K562 (cell line): ENCODE measurements around the gene GMIP. TPM values are rescaled to one million over a fixed set of nuclear protein-coding genes. Genes with fewer than 3 reads are reported as not detected.

Source experiments
- ATAC-seq: fragments of 200-7000 bp; cut with Tn5 transposase; 3 replicates; pipeline ENCODE4 v1.9.1; 2020; ENCODE audit warnings: moderate library complexity
- BruUV-seq: library from RNA; stranded (reverse); fragments of 400-500 nt; replicated peaks from 2 replicates; lab custom pipeline; 2021; lab: Mats Ljungman, UMichigan
- CTCF ChIA-PET: fragments of 300-600 bp; formaldehyde crosslinking; extraction: SDS; loops from one replicate; lab custom pipeline; 2021; ENCODE audit warnings: low intra/inter-chr PET ratio; lab: Yijun Ruan, JAX
- POLR2A ChIA-PET: fragments of 300-600, 350-650 bp; sonication (Branson Sonifier 250); formaldehyde crosslinking; extraction: SDS; loops from one replicate; lab custom pipeline; 2021; ENCODE audit warnings: antibody characterized with exemption, inconsistent platforms; lab: Yijun Ruan, JAX
- DNase-seq, 4 experiments: peaks; one replicate each; pipeline versions ENCODE4 v3.0.0 to v3.0.0-alpha.2; 2011 to 2018; ENCODE audit warnings: low spot score in 3 of 4, mixed read lengths in 3 of 4; ENCODE audit errors: extremely low read depth in 1 of 4
- FAIRE-seq: peaks from 2 replicates; lab custom pipeline; 2011; peaks lifted over from hg19 to GRCh38; lab: Jason Lieb, UNC
- H2AFZ ChIP-seq: 2 replicates; pipeline ENCODE4 v1.6.0; 2011; ENCODE audit warnings: low read depth, low read length, control low read depth, inconsistent platforms
- H3K27ac ChIP-seq: fragments of 200-600 bp; 3 replicates; pipeline ENCODE4 v1.8.0; 2011; ENCODE audit warnings: low read depth, mild to moderate bottlenecking, control low read depth, inconsistent platforms, low read length, moderate library complexity, mixed read lengths; ENCODE audit errors: extremely low read depth
- H3K27me3 ChIP-seq, 2 experiments: fragments of 300-600 bp in 1 of 2; 2 replicates in 1 of 2; 3 replicates in 1 of 2; pipeline versions ENCODE4 v1.6.0 to v1.8.0; 2011; ENCODE audit warnings: inconsistent platforms in 2 of 2, low read length in 2 of 2, mild to moderate bottlenecking in 1 of 2, mixed read lengths in 1 of 2, moderate library complexity in 1 of 2; ENCODE audit not compliant: control insufficient read depth in 2 of 2, insufficient read depth in 2 of 2
- H3K36me3 ChIP-seq: fragments of 300-600 bp; 3 replicates; pipeline ENCODE4 v1.8.0; 2011; ENCODE audit warnings: mild to moderate bottlenecking, low read length, inconsistent platforms; ENCODE audit not compliant: control insufficient read depth, insufficient read depth
- H3K4me1 ChIP-seq, 2 experiments: fragments of 200-600 bp in 1 of 2; replicated peaks in 1 of 2; 2 replicates in 1 of 2; 3 replicates in 1 of 2; pipeline versions ENCODE4 v1.5.1 to v1.8.0; 2011; ENCODE audit warnings: inconsistent platforms in 2 of 2, low read length in 2 of 2, mild to moderate bottlenecking in 1 of 2, mixed read lengths in 1 of 2, moderate library complexity in 1 of 2; ENCODE audit not compliant: control insufficient read depth in 2 of 2, insufficient read depth in 2 of 2
- H3K4me2 ChIP-seq: 2 replicates; pipeline ENCODE4 v1.6.1; 2011; ENCODE audit warnings: low read length, control low read depth, inconsistent platforms, mixed read lengths; ENCODE audit not compliant: insufficient read depth
- H3K4me3 ChIP-seq: fragments of 200-600 bp; sonication (generic), shearing (Covaris generic); 2 replicates; pipeline ENCODE4 v1.5.1; 2016; ENCODE audit warnings: control low read depth, inconsistent platforms
- H3K79me2 ChIP-seq: fragments of 200-600 bp; 3 replicates; pipeline ENCODE4 v1.8.0; 2011; ENCODE audit warnings: low read length, inconsistent platforms; ENCODE audit not compliant: control insufficient read depth, insufficient read depth
- H3K9ac ChIP-seq, 2 experiments: 2 replicates each; pipeline versions ENCODE4 v1.6.0 to v1.6.1; 2011; ENCODE audit warnings: low read depth in 2 of 2, low read length in 2 of 2, control low read depth in 1 of 2, inconsistent platforms in 1 of 2, mild to moderate bottlenecking in 1 of 2, mixed read lengths in 1 of 2; ENCODE audit not compliant: insufficient read depth in 1 of 2
- H3K9me1 ChIP-seq: one replicate; pipeline ENCODE4 v1.6.0; 2011; ENCODE audit warnings: inconsistent platforms, mild to moderate bottlenecking, low read length, moderate library complexity; ENCODE audit not compliant: control insufficient read depth, insufficient read depth
- H3K9me3 ChIP-seq: replicated peaks from 2 replicates; pipeline ENCODE4 v1.5.1; 2011; ENCODE audit warnings: low read depth, low read length, inconsistent platforms; ENCODE audit not compliant: control insufficient read depth, insufficient read depth
- H4K20me1 ChIP-seq: replicated peaks from 2 replicates; pipeline ENCODE4 v1.6.1; 2011; ENCODE audit warnings: low read length, inconsistent platforms, mixed read lengths; ENCODE audit not compliant: control insufficient read depth, insufficient read depth
- DPF2 ChIP-seq: fragments of 450-650 bp; IDR thresholded peaks from 2 replicates; pipeline ENCODE4 v1.6.1; 2016
- ELF1 ChIP-seq: fragments of 200-800 bp; sonication (Bioruptor generic); IDR thresholded peaks from 2 replicates; pipeline ENCODE4 v1.6.1; 2016; ENCODE audit warnings: missing genetic modification characterization, missing compliant biosample characterization
- IRF2 ChIP-seq: sonication (generic); formaldehyde crosslinking; IDR thresholded peaks from 2 replicates; pipeline ENCODE4 v1.8.1; 2022; ENCODE audit warnings: mild to moderate bottlenecking, missing genetic modification reagents
- POLR2G ChIP-seq: fragments of 200-400 bp; formaldehyde crosslinking; IDR thresholded peaks from 2 replicates; pipeline ENCODE4 v1.6.1; 2017; ENCODE audit warnings: low read depth, mild to moderate bottlenecking, antibody characterized with exemption, low read length, moderate library complexity
- TAL1 ChIP-seq: fragments of 450-650 bp; IDR thresholded peaks from 2 replicates; pipeline ENCODE4 v1.6.1; 2016; ENCODE audit warnings: mild to moderate bottlenecking
- ZBTB7A ChIP-seq: IDR thresholded peaks from 2 replicates; pipeline ENCODE4 v1.6.1; 2011; ENCODE audit warnings: low read depth, mild to moderate bottlenecking, low read length, moderate library complexity, borderline replicate concordance; ENCODE audit not compliant: control insufficient read depth
- ZNF431 ChIP-seq: sonication (generic); formaldehyde crosslinking; IDR thresholded peaks from 2 replicates; pipeline ENCODE4 v1.8.0; 2022; ENCODE audit warnings: mild to moderate bottlenecking, missing genetic modification reagents
- WGBS: fragments of 100-300 bp; shearing (Covaris generic); methylation state at CpG from one replicate; pipeline ENCODE4 v1.1.6; 2016; ENCODE audit warnings: low coverage, mixed read lengths; ENCODE audit not compliant: insufficient coverage; ENCODE audit errors: missing lambda C conversion rate; 5-methylcytosine and 5-hydroxymethylcytosine counted together
- in situ Hi-C: fragments of 300-500 bp; cut with MboI; formaldehyde crosslinking; loops from 4 replicates; pipeline ENCODE4 v1.15.0; 2018; ENCODE audit warnings: inconsistent platforms, mixed read lengths
- intact Hi-C: fragments of 100-400 bp; cut with micrococcal nuclease; formaldehyde crosslinking; loops from 2 replicates; pipeline ENCODE4 v1.14.2; 2022
- polyA plus RNA-seq, 8 experiments: library from polyadenylated mRNA; depleted of rRNA in 4 of 8; stranded (reverse) in 5 of 8; unstranded in 3 of 8; fragments of >200 nt; fragmentation: Nextera tagmentation in 2 of 8; fragmentation: Illumina TruSeq in 1 of 8; extraction: Ambion mirVana in 2 of 8; extraction: Trizol in 1 of 8; gene quantifications; 2 replicates each; pipeline versions ENCODE4 v1.2.1 to v1.2.3, GENCODE V29; 2011 to 2014; ENCODE audit warnings: inconsistent platforms in 1 of 8, missing spikeins in 1 of 8
- total RNA-seq, 7 experiments: library from RNA; depleted of rRNA in 6 of 7; stranded (reverse); fragments of >200 nt in 6 of 7; fragmentation: Illumina TruSeq in 2 of 7; extraction: Trizol in 2 of 7; gene quantifications; 2 replicates each; pipeline versions ENCODE4 v1.2.1 to v1.2.3, GENCODE V29; 2011 to 2021; ENCODE audit warnings: low replicate concordance in 1 of 7
- TF ChIP-seq, protein P1 (sequence below): fragments of 450-650 bp; conservative IDR thresholded peaks from 2 replicates; pipeline ENCODE4 v1.6.1; 2016; ENCODE audit warnings: missing genetic modification characterization, low read depth, mild to moderate bottlenecking, missing compliant biosample characterization, moderate library complexity

GMIP gene
- total and polyA plus RNA-seq, 9 of the 15 experiments (the other 6 are each of a cell fraction or from before 2014, with no cell fraction given), result 0.14 to 15.8 (median 3.2) TPM

DNA sequence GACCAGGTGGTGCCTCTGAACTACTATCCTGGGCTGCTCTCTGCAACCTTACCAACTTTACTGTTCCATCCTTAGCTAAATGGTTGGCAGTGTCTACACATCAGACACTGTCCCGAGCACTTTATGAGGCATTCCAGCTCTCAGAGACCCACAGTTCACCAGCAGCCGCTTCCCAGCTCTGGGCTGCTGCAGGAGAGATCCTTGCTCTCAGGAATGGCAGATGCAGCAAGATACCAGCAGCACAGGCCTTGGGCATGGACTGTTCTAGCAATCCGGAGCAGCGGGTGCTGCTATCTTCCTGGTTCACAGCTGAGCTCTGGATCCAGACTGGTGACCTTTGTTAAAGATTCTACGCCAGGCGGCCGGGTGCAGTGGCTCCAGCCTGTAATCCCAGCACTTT lies 12.1 kb downstream of the GMIP start:
- DNase-seq (no peak), ATAC-seq (no peak), FAIRE-seq (no peak)
- POLR2A ChIA-PET, result interaction anchor here (1.2 kb wide), 1 partner anchor 8 kb away, joined by 4 read pairs; no protein-coding TSS in a partner anchor
- no peak overlapping the region for H3K4me2 ChIP-seq
- no peak overlapping the region for H2AFZ ChIP-seq
- H3K4me3 ChIP-seq, result no peak overlapping the region
- no peaks in the 10 kb centered on the region for H3K9me3 ChIP-seq
- no peak overlapping the region for H3K9ac ChIP-seq
- H3K27ac ChIP-seq, result no peak overlapping the region
- peaks cover 0 to 20% of the 10 kb centered on the region in 2 experiments; a peak in 2 of 5 replicates for H3K4me1 ChIP-seq
- TF ChIP-seq DPF2 (no peak), ZNF431 (CRISPR knock-in tag) (no peak), TAL1 (no peak), IRF2 (CRISPR knock-in tag) (no peak), POLR2G (no peak), ZBTB7A (no peak), ELF1 (tag) (no peak)
- TF ChIP-seq, protein P1, sequence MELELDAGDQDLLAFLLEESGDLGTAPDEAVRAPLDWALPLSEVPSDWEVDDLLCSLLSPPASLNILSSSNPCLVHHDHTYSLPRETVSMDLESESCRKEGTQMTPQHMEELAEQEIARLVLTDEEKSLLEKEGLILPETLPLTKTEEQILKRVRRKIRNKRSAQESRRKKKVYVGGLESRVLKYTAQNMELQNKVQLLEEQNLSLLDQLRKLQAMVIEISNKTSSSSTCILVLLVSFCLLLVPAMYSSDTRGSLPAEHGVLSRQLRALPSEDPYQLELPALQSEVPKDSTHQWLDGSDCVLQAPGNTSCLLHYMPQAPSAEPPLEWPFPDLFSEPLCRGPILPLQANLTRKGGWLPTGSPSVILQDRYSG (tag), result no peak
- in situ Hi-C loops (loop anchor here (25.0 kb wide), 1 partner anchor 94 kb away; the partner anchor contains the start of genes CILP2 and YJEFN3), intact Hi-C loops (no loop called here)
- CTCF ChIA-PET, result no interaction called here
- H3K27me3 ChIP-seq, result no peaks in the 10 kb centered on the region
- no peaks in the 10 kb centered on the region for H4K20me1 ChIP-seq
- no TSS peak for BruUV-seq
- 81% methylated on average over 7 of the region's 7 CpGs for WGBS
- peaks cover 34% of the 10 kb centered on the region; the same call in 2 of the 3 replicates for H3K36me3 ChIP-seq
- H3K9me1 ChIP-seq, result no peaks in the 10 kb centered on the region
- H3K79me2 ChIP-seq, result no peaks in the 10 kb centered on the region
